ENCODE measurements around the gene CHL1.

The CHL1 gene

DNA sequence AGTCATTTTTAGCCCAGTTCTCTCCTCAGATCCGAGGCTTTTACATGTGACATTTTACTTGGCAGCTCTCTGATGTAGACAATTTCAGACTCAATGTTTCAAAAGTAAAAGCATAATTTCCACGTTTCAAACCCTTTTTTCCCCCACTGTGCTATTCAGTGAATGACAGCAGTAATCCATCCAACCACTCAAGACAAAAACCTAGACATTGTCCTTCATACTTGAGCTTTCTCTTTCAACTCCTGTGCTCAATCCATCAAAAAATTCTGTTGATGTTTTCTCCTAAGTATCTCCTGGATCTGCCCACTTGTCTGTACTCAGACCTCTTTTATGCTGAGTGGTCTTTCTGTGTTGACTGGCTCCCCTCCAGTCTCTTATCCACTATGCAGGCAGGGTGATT, 214.7 kb downstream of the CHL1 start:
- H3K4me3 ChIP-seq (ENCODE audit: low read length): no peak overlapping the region
- no peak for TF ChIP-seq ZNF274 (IDR thresholded peaks at IDR 0.05; ENCODE audit: low read depth, low read length)

DNA sequence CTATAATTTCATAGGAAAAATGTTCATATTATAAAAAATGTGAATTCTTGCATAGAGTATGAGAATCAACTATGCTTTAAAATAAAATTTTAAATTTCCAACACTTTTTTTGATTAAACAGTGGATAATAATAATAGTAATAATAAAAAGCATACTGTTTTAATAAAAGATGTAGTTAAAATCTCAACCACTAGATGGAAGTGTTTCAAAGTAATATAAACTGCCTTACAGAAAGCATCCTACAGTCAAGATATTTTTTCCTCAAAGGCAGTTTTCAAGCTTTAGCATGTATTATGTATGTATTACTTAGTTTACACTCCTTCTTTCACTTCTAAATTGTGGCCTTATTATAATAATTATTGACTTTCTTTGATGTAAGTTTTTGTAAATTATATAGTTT, 217.5 kb downstream of the CHL1 start:
- no peak for TF ChIP-seq ZNF274 (IDR thresholded peaks at IDR 0.05; ENCODE audit: low read depth, low read length)
- H3K4me3 ChIP-seq (ENCODE audit: low read length): no peak overlapping the region

DNA sequence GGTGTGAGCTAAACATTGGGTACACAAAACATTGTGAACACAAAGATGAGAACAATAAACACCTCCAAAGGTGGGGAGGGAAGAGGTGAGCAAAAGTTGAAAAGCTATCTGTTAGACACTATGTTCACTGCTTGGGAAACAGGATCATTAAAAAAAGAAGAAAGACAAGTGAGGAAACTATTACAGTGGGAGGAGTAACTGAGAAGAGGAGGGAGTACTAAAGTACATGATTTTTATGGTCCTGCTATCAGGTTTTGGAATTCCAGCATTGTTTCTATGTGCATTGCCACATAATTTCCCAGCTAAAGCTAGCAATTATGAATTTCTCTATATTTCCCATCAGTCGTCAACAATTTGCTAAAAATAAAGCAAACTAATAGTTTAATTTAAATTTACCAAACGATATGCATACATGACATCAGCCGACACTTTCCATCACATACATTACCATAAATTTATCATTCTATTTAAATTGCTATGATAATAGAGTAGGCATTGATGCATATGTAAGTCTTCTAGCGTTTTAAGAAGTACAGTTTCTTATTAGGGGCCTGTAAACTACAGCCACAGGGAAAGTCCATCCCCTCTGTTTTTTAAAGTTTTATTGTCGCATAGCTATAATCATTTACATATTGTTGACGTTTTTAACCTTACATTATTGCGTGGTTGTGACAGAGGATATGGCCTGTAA, 221.8 kb downstream of the CHL1 start:
- no peak for TF ChIP-seq ZNF274 (IDR thresholded peaks at IDR 0.05; ENCODE audit: low read depth, low read length)
- H3K4me3 ChIP-seq (ENCODE audit: low read length): no peak overlapping the region

DNA sequence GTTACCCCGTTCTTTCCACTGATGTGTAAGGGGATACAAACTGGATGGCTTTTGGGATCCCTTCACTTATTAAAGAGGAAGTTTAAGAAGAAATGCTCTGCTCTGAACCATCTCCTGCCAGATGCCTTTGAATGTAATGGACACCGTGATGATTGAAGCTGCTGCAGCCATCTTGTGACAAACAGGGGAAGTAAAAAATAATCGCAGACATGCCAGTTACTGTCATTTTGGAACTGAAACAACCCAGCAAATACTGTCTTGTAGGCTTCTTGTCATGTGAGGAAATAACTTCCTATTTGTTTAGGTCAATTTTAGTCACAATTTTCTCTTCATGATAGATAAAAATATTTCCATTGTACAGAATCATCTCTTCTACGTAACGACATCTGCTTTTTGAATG, 224.0 kb downstream of the CHL1 start:
- TF ChIP-seq ZNF274 (IDR thresholded peaks at IDR 0.05; ENCODE audit: low read depth, low read length): no peak
- no peak overlapping the region for H3K4me3 ChIP-seq (ENCODE audit: low read length)

DNA sequence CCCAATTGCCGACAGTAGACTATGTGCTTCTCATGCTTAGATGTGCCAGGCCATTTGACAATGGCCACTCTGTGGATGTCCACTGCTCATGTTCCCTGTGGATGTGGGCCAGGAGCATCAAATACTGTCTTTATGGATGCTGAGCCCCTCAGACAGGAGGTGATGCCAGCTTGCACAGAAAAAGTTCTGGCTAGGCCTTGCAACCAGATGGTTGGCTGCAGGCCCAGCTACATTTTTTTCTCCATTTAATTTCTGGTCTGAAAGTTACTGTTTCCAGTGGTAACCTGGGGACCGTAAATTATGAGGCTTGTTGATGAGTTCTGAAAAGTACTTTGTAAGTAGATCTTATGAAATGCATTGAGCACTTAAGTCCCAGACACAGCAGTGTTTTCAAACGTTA, 228.5 kb downstream of the CHL1 start:
- no peak for TF ChIP-seq ZNF274 (IDR thresholded peaks at IDR 0.05; ENCODE audit: low read depth, low read length)
- no peak overlapping the region for H3K4me3 ChIP-seq (ENCODE audit: low read length)

DNA sequence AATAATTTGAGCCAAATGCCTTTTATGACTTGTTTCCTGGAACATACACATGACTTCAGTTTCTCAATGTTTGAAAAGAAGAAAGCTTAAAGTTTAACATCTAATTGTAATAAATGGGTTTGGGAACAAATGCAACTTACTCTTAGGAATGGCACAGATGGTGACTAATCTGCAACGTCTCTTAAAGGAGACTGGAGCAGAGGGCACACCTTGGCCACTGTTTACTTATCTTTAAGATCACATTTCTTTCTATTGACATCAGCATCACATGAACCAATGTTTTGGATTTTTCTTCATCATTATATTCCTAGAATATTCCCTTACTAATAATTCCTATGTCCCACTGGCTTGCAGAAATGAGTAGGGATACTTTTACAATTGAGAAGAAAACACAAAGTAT, 229.5 kb downstream of the CHL1 start:
- H3K4me3 ChIP-seq (ENCODE audit: low read length): no peak overlapping the region

DNA sequence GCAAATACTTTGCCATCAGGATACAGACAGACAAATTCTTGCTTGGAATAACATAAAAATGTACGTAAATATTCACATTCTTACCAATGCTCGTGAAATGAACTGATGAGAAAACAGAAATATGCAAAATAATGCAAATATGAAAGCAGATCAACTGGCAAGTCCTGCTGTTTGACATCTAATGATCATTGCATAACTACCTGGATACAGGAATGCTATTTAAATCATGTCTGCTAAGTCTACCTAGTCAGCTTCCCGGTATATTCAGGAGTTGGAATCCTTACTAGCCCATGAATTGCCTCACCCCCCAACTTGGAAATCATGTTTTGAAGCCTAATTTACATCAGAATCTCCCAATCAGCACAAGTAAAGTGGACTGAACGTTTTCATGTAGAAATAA, 230.6 kb downstream of the CHL1 start:
- H3K4me3 ChIP-seq (ENCODE audit: low read length): no peak overlapping the region
- TF ChIP-seq ZNF274 (IDR thresholded peaks at IDR 0.05; ENCODE audit: low read depth, low read length): no peak

More for the DNA sequence above, 229.5 kb downstream of the CHL1 start:
- TF ChIP-seq ZNF274 (IDR thresholded peaks at IDR 0.05; ENCODE audit: low read depth, low read length): no peak

DNA sequence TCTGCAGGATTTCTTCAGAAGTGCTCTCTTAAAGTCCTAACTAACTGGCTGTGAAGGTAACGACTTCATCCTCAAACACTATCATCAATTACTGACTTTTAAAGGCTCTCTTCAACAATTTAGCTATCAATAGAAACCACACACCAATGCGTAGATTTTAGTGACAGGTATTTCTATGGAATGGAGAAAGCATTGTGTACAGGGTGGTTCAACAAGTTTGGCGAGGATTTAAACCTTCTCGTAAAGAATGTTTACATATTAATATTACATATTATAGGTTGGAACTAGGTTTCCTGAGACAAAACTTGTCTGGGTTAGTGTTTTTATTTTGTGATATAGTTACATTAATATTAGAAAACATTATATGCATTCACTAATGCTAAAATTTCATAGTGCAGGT, 233.6 kb downstream of the CHL1 start:
- no peak for TF ChIP-seq ZNF274 (IDR thresholded peaks at IDR 0.05; ENCODE audit: low read depth, low read length)
- no peak overlapping the region for H3K4me3 ChIP-seq (ENCODE audit: low read length)

DNA sequence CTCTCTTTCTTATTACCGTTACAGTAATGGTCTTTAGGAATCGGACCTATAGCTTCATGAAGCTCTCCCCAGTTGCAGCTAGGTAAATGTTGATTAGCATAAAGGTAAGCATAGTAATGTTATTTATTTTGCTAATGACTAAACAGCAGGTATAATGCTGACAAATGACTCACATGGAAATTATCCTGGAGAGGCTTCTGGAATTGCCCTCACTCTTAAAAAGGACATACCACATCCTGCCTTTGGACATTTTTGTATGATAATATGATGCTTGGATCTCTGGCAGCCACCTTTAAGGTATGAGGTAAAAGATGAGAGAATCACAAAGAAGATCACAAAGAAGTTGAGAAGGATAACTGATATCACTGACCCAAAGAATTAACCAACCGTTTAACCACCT, 238.6 kb downstream of the CHL1 start:
- H3K4me3 ChIP-seq (ENCODE audit: low read length): no peak overlapping the region
- TF ChIP-seq ZNF274 (IDR thresholded peaks at IDR 0.05; ENCODE audit: low read depth, low read length): no peak

DNA sequence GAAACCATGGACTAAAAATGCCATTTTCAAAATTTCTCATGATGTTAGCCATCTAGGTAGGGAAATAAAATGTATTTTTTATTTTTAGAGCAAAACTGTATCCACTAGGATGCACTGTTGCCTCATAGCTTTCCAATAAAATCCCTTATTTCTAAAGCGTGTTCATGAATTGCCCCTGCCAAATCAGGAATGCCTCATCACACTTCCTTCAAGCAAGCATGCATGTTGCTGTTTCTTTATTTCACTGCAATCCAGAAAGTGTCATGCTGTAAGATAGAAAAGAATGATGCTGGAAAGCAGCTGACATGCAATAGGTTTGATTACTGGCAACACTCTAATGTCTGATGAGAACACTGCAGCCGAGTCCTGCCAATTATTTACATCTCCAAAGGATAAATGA, 239.5 kb downstream of the CHL1 start:
- H3K4me3 ChIP-seq (ENCODE audit: low read length): no peak overlapping the region
- no peak for TF ChIP-seq ZNF274 (IDR thresholded peaks at IDR 0.05; ENCODE audit: low read depth, low read length)

DNA sequence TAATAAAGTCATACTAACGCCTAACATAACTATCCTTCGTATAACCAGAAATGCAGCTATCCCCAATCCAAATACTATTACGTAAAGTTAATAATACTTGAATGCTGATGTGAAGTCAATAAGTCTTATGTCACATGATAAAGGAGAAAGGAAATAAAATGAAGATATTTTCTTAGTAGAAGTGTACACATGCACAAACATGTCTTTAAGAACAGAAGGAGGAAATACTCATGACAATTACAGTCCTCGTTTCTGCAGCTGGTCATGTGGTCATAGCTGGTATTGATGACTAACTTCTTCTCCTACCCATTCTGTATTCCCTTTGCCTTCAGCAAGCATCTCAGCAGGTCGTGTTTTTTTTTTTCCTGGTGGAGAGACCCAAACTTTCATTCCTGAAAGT, 244.3 kb downstream of the CHL1 start:
- TF ChIP-seq ZNF274 (IDR thresholded peaks at IDR 0.05; ENCODE audit: low read depth, low read length): no peak
- no peak overlapping the region for H3K4me3 ChIP-seq (ENCODE audit: low read length)

DNA sequence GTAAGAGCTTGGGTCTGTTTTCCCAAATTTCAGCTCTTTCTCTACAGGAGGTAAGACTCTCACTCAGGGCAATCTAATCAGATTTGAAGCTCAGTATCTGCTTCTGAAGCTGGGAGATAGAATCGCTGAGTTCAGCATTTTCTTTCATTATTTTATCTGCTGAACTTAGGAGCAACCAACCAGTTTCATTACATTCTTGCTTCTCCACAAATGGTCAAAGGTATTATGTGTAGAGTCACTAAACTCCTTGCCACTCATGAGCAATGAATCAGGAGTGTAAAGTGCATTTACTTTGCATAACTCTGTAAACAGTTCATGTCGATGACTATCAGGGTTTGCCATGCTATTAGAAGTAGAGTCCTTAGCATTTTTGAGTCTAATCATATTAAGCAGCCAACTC, 249.4 kb downstream of the CHL1 start:
- no peak for TF ChIP-seq ZNF274 (IDR thresholded peaks at IDR 0.05; ENCODE audit: low read depth, low read length)
- H3K4me3 ChIP-seq (ENCODE audit: low read length): no peak overlapping the region

DNA sequence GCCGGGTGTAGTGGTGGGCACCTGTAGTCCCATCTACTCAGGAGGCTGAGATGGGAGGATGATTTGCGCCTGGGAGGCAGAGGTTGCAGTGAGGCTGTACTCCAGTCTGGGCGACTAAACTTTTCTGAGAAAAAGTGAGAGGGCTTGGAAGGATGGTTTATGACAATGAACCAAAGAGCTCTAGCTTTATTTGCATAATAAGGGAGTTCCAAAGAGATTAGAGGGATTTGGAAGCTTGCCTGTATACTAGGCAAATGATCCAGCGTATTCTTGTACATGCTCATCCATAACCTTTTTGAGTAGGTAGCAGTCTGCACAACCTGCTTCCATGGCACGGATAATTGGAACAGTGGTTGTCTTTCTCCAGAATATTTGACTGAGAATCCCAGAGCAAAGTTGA, 251.1 kb downstream of the CHL1 start:
- H3K4me3 ChIP-seq (ENCODE audit: low read length): no peak overlapping the region
- TF ChIP-seq ZNF274 (IDR thresholded peaks at IDR 0.05; ENCODE audit: low read depth, low read length): no peak

DNA sequence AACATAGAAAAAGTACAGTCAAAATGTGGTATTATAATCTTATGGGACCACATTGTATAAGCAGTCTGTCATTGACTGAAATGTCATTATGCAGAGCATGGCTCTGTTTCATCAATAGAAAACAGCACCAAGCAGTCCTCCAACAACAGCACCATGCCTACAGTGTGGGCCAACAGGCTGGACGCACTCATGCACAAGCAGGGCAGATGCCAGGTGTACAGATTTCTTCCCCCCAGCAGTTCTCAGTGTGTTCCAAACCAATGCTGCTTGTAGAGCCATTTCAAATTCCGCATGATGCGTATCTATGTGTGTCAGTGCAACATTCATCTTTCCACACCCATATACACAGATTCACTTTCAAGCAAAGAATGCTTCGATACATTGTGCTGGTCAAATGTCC, 253.1 kb downstream of the CHL1 start:
- H3K4me3 ChIP-seq (ENCODE audit: low read length): no peak overlapping the region
- TF ChIP-seq ZNF274 (IDR thresholded peaks at IDR 0.05; ENCODE audit: low read depth, low read length): no peak

DNA sequence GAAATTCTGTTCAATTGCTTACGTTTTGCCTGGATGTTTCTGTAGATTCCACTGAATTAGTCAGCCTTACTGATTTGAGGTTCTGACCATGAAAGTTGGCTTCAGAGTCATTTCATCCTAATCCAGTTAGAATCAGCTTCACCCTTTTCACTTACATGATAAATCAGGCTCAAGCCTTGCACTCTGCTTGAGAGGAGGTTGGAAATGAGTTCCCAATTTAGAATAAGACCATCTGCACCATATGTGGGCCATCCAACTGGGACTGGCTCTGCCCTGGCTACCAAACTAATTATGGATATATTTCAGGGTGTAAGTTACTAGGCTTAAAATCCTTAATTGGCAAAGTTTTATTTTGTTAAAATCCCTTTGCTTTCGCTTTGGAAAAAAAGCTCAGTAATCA, 255.7 kb downstream of the CHL1 start:
- no peak for TF ChIP-seq ZNF274 (IDR thresholded peaks at IDR 0.05; ENCODE audit: low read depth, low read length)
- no peak overlapping the region for H3K4me3 ChIP-seq (ENCODE audit: low read length)

DNA sequence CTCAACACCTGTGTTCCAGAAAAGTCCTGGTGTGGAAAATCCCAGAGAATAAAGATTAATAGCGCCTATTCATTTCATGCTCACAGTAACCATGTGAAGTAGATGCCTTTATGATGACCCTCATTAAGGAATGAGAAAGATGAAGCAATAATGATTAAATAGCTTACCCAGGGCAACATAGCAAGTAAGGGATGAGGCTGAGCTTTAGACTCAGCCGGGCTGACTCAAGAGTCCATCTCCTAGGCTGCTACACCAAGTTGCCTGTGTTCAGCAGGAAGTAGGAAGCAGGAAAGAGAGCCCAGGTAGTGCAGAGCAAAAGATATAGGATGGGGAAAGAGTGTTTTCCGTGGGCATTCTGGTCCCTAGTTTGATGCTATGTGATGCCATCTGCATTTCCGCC, 256.5 kb downstream of the CHL1 start:
- H3K4me3 ChIP-seq (ENCODE audit: low read length): no peak overlapping the region
- TF ChIP-seq ZNF274 (IDR thresholded peaks at IDR 0.05; ENCODE audit: low read depth, low read length): no peak

All from GM08714 (cell line).